Stimulated activated CD8-positive, alpha-beta memory T cell treated with anti-CD3 and anti-CD28 coated beads, Interleukin-4, amount 100 ng/mL, for 1 hour (primary cell): Measurements from ENCODE around the gene PRAMEF5.
"Not testable (repeated sequence)": the region's sequence is repeated elsewhere in the genome, so short reads cannot be mapped to it uniquely, and the experiment has no call there.

Source experiments
- DNase-seq, 2 donors: peaks; one replicate each; pipeline ENCODE4 v3.0.0-alpha.2; 2020; ENCODE audit warnings: low read depth in 2 of 2, low spot score in 1 of 2

Gene PRAMEF5

DNA sequence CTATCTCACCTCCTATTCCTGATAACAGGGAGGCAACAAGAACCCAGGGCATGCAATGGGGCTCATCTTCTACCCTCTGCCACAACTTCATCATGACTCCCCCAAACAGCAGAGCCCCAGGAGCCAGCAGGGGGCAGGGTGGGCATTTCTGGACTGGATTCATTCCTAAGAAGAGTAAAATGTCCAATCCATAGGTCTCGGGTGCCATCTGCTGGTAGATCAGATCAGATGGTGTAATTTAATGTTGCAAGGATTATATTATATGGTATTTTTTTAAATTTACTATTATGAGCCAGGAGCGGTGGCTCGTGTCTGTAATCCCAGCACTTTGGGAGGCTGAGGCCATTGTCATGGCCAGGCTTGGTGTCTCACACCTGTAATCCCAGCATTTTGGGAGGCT is 11.1 kb downstream of the PRAMEF5 start:
- not testable (repeated sequence) for DNase-seq

DNA sequence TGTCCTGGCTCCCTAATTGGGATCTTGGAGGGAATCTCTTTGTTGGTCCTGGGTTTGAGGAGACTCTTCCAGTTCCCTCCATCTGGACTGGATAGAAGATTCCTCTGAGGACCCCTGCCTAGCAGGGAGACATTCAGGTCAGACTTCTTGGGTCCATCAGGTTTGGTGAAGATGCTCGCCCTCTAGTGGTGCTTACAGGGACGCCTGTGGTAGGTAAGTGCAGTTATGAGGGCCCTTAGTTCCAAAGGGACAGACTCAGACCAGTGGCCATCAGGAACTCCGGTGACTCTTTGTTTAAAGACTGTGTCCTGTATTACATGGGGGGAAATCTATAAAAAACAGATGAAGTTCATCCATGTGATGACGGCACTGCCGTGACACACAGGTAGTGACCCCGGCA is 23.0 kb downstream of the PRAMEF5 start:
- not testable (repeated sequence) for DNase-seq

DNA sequence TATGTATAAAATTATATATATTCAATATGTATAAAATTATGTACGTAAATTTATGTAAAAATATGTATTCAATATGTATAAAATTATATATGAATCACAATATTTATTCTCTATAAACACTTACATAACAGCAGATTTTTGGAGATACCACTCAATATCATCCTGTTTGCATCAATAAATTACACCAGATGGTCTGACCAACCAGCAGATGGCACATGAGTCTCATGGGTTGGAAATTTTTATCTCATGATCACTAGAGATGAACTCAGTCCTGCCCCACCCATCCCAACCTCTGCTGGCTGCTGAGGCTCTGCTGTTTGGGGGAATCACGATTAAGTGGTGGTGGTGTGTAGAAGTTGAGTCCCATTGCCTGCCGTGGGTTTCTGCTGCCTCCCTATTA is 25.6 kb downstream of the PRAMEF5 start:
- DNase-seq = not testable (repeated sequence)

DNA sequence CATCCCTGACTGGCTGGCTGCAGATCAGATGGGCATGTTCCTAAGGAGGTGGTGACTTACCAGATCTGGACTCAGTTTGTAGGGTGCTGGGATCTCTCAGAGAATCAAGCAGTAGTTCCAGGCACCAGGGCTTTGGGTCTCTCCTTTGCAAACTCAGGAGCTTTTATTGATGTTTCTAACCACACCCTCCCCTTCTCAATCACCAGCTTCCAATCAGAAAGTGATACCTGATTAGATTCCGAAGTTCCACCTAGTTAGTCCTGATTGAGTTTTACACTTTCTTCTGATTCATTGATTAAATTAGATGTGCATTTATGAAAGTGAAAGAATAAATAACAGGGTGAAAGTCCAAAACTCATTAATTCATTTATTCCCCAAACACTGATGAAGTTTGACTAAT is 31.0 kb downstream of the PRAMEF5 start, which contains the start of gene PRAMEF8:
Gene PRAMEF8 (minus strand): TSS at position 101 of the 400 bp plus-strand sequence. CDS start 1,046 bp downstream, outside the sequence.
- not testable (repeated sequence) for DNase-seq

DNA sequence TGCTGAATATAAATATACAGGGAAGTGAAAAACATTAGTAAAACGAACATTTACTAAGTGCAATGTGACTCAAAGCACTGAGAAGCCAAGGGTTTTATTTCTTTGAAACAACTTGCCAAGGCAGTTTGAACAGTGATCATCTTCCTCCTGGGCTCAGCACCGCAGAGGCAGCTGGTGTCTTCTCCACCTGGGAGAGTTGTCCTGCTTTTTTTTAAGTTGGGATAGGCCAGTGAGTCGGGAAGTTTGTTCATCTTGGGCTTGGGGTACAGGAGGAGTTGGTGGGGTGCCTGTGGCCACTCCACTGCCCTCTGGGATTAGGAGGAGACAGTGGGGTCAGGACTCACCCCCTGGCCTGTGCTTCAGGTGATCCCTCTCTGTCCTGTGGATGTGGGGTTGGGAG is 35.0 kb downstream of the PRAMEF5 start:
- DNase-seq = not testable (repeated sequence)

DNA sequence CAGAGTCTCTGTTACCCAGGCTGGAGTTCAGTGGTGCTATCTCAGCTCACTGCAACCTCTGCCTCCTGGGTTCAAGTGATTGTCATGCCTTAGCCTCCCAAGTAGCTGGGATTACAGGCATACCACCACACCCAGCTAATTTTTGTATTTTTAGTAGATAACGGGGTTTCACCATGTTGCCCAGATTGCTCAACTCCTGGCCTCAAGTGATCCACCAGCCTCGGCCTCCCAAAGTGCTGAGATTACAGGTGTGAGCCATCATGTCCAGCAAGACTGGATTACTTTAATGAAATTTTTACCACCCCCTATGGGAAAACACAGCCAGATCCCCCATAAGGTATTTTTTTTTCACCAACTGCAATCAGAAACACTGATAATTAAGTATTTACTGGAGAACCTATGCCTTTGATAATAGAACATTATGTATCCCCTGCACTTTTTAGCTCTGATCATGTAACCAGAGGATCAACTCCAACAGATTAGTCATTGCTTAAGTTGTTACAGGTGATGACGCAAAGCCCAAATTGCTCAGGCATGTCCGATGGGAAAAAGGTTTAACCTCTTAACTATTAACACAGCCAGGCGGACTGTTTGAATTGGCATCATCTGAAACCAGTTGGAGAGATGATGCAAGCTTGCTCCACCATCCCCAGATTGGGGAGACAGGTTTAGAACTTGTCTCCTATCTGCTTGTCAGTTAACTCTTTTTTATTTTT is 43.4 kb downstream of the PRAMEF5 start:
- not testable (repeated sequence) for DNase-seq

DNA sequence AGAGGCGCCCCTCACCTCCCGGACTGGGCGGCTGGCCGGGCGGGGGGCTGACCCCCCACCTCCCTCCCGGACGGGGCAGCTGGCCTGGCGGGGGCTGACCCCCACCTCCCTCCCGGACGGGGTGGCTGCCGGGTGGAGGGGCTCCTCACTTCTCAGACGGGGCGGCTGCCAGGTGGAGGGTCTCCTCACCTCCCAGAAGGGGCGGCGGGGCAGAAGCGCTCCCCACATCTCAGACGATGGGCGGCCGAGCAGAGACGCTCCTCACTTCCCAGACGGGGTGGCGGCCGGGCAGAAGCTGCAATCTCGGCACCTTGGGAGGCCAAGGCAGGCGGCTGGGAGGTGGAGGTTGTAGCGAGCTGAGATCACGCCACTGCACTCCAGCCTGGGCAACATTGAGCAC is 44.7 kb downstream of the PRAMEF5 start:
- DNase-seq = not testable (repeated sequence)

DNA sequence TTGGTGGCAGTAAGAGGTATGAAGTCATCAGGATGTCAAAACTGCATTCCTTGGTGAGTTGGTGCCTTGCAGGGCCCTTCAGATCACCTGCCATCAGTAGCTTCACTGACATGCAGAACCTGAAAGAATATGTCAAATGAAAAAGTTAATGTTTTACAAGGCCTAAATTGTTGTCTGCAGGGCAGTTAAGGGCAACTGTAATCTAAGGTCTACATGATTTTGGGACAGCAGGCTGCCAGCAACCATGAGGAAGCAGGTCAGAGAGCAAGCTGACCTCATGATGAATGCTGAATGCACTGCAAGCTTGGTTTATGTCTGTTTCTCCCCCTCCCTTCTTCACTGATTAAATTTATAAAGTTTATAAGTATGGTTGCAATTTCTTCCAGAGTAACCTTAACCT is 48.2 kb downstream of the PRAMEF5 start:
- not testable (repeated sequence) for DNase-seq

DNA sequence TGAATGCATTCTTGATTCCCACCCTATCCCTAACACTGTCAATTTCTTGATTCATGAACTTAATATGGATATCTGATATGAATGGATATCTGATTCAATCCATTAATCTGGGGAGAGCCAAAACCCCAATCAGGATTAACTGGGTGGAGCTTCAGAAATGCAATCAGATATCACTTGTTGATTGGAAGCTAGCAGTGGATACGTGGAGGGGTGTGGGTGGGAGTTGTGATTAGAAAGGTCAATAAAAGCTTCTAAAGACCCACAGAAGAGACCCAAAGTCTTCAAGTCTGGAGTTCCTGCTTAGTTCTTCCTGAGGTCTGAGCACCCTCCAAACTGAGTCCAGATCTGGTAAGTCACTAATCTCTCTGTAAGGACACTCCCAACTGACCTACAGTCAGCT is 49.2 kb downstream of the PRAMEF5 start, which contains the start of gene PRAMEF33:
Gene PRAMEF33 (plus strand): TSS at position 301 of the 400 bp plus-strand sequence. CDS start 2,416 bp downstream, outside the sequence.
- DNase-seq = not testable (repeated sequence)
